ENCODE measurements around the gene PPL. TPM values are rescaled to one million over a fixed set of nuclear protein-coding genes. Genes with fewer than 3 reads are reported as not detected.
A peak's percentile ranks its signal among the peaks of the same experiment; 100 is the strongest.

The PPL gene
- total and polyA plus RNA-seq, 2 of the 13 experiments (the other 11 are each of a cell fraction or from before 2014, with no cell fraction given): 5.7 to 6.6 TPM

GRCh38 chr16:4924593-4925292 is 12.2 kb downstream of the PPL start (continued):
- TF ChIP-seq SP140L (CRISPR knock-in tag; IDR thresholded peaks at IDR 0.05; ENCODE audit: borderline replicate concordance) (0 out of 2 replicates have a peak, but pooled peaks have one; percentile 38), NR2F1 (CRISPR knock-in tag; IDR thresholded peaks at IDR 0.05) (peak in 1 of 2 experiments; percentile 42; a peak in 1 of 4 replicates), PHF8 (CRISPR knock-in tag; IDR thresholded peaks at IDR 0.05) (no peak), HOXA9 (CRISPR knock-in tag; IDR thresholded peaks at IDR 0.05; ENCODE audit: borderline replicate concordance) (no peak), MNT (IDR thresholded peaks at IDR 0.05) (no peak), ZNF614 (CRISPR knock-in tag; IDR thresholded peaks at IDR 0.05; ENCODE audit: borderline replicate concordance) (peak; percentile 66; the same call in 1 of the 2 replicates), SALL1 (CRISPR knock-in tag; IDR thresholded peaks at IDR 0.05) (peak; percentile 87), CEBPG (CRISPR knock-in tag; IDR thresholded peaks at IDR 0.05) (peak; percentile 62), SAFB2 (CRISPR knock-in tag; IDR thresholded peaks at IDR 0.05; ENCODE audit: borderline replicate concordance, low read depth) (no peak), ETS1 (CRISPR knock-in tag; IDR thresholded peaks at IDR 0.05) (no peak), NCOA2 (CRISPR knock-in tag; IDR thresholded peaks at IDR 0.05) (0 out of 2 replicates have a peak, but pooled peaks have one; percentile 31), HOMEZ (CRISPR knock-in tag; IDR thresholded peaks at IDR 0.05; ENCODE audit: low read depth) (no peak), MLX (CRISPR knock-in tag; IDR thresholded peaks at IDR 0.05) (peak; percentile 28; the same call in 1 of the 2 replicates), PRDM15 (CRISPR knock-in tag; IDR thresholded peaks at IDR 0.05) (no peak), KLF13 (CRISPR knock-in tag; IDR thresholded peaks at IDR 0.05) (no peak), CREBL2 (CRISPR knock-in tag; IDR thresholded peaks at IDR 0.05; ENCODE audit: borderline replicate concordance) (no peak), ZNF253 (CRISPR knock-in tag; IDR thresholded peaks at IDR 0.05; ENCODE audit: borderline replicate concordance) (no peak), ZNF430 (CRISPR knock-in tag; IDR thresholded peaks at IDR 0.05) (no peak), IRF2 (CRISPR knock-in tag; IDR thresholded peaks at IDR 0.05) (peak; percentile 60), ZMYM4 (CRISPR knock-in tag; IDR thresholded peaks at IDR 0.05) (peak; percentile 56)

Data from HepG2 (cell line).